Measurements from ENCODE around the gene PTPRA. TPM values are rescaled to one million over a fixed set of nuclear protein-coding genes. Genes with fewer than 3 reads are reported as not detected.

The PTPRA gene
- total RNA-seq, 2 experiments from 2014 or later: 42.0 to 43.1 TPM

GRCh38 chr20:2952766-2953165 is 79.5 kb downstream of the PTPRA start:
- ChIA-PET POLR2A (no interaction called here), CTCF (no interaction called here)
- Mint-ChIP-seq H3K36me3 (ENCODE audit: low read depth) (peaks cover 29% of the 10 kb centered on the region), H3K4me1 (ENCODE audit: low read depth) (peaks cover 22% of the 10 kb centered on the region), H3K4me3 (no peak overlapping the region), H3K27me3 (no peaks in the 10 kb centered on the region), H3K27ac (peak overlapping the region; percentile 44), H3K9me3 (no peaks in the 10 kb centered on the region)
- ATAC-seq (no peak), DNase-seq (no peak)
- intact Hi-C loops (cut with micrococcal nuclease): no loop called here
- TF ChIP-seq CTCF (IDR thresholded peaks at IDR 0.05): no peak

GRCh38 chr20:2955257-2955970 is 82.1 kb downstream of the PTPRA start:
- H3K4me3 Mint-ChIP-seq: no peak overlapping the region
- H3K36me3 Mint-ChIP-seq (ENCODE audit: low read depth): peaks cover 36% of the 10 kb centered on the region
- ChIA-PET CTCF (interaction anchor here (1.2 to 1.5 kb wide), 2 partner anchors 75 to 89 kb away, joined by 4 to 6 read pairs; no protein-coding TSS in a partner anchor), POLR2A (interaction anchor here (0.6 to 1.1 kb wide), 4 partner anchors 32 to 84 kb away, joined by 3 to 4 read pairs (median 3); no protein-coding TSS in a partner anchor)
- peaks cover 26% of the 10 kb centered on the region for H3K4me1 Mint-ChIP-seq (ENCODE audit: low read depth)
- H3K9me3 Mint-ChIP-seq: no peaks in the 10 kb centered on the region
- intact Hi-C loops (cut with micrococcal nuclease): no loop called here
- no peak for TF ChIP-seq CTCF (IDR thresholded peaks at IDR 0.05)
- DNase-seq: no peak
- peak; percentile 78 for ATAC-seq
- H3K27me3 Mint-ChIP-seq: no peaks in the 10 kb centered on the region
- H3K27ac Mint-ChIP-seq: peak overlapping the region; percentile 68

GRCh38 chr20:2956480-2956879 is 83.2 kb downstream of the PTPRA start:
- H3K27ac Mint-ChIP-seq: no peak overlapping the region
- ATAC-seq (no peak), DNase-seq (no peak)
- no peaks in the 10 kb centered on the region for H3K27me3 Mint-ChIP-seq
- no peak overlapping the region for H3K4me3 Mint-ChIP-seq
- peaks cover 26% of the 10 kb centered on the region for H3K4me1 Mint-ChIP-seq (ENCODE audit: low read depth)
- intact Hi-C loops (cut with micrococcal nuclease): no loop called here
- no peaks in the 10 kb centered on the region for H3K9me3 Mint-ChIP-seq
- H3K36me3 Mint-ChIP-seq (ENCODE audit: low read depth): peaks cover 40% of the 10 kb centered on the region
- TF ChIP-seq CTCF (IDR thresholded peaks at IDR 0.05): no peak
- ChIA-PET POLR2A (interaction anchor here (0.6 kb wide), 1 partner anchor 39 kb away, joined by 3 read pairs; no protein-coding TSS in a partner anchor), CTCF (interaction anchor here (1.2 to 1.5 kb wide), 2 partner anchors 76 to 91 kb away, joined by 4 to 6 read pairs; no protein-coding TSS in a partner anchor)

GRCh38 chr20:2967841-2968240 is 94.6 kb downstream of the PTPRA start:
- ChIA-PET POLR2A (interaction anchor here (1.3 kb wide), 1 partner anchor 93 kb away, joined by 3 read pairs; no protein-coding TSS in a partner anchor), CTCF (interaction anchor here (1.0 to 1.7 kb wide), 3 partner anchors 13 to 101 kb away, joined by 3 to 4 read pairs (median 3); no protein-coding TSS in a partner anchor)
- Mint-ChIP-seq H3K4me3 (no peak overlapping the region), H3K9me3 (no peaks in the 10 kb centered on the region), H3K27me3 (no peaks in the 10 kb centered on the region), H3K36me3 (ENCODE audit: low read depth) (peaks cover 12% of the 10 kb centered on the region), H3K4me1 (ENCODE audit: low read depth) (no peaks in the 10 kb centered on the region), H3K27ac (no peak overlapping the region)
- no peak for ATAC-seq
- intact Hi-C loops (cut with micrococcal nuclease): no loop called here
- TF ChIP-seq CTCF (IDR thresholded peaks at IDR 0.05): no peak
- no peak for DNase-seq

GRCh38 chr20:2972126-2972525 is 98.8 kb downstream of the PTPRA start:
- H3K27ac Mint-ChIP-seq: no peak overlapping the region

More at GRCh38 chr20:2972126-2972525, 98.8 kb downstream of the PTPRA start:
- ATAC-seq: no peak
- peaks cover 3% of the 10 kb centered on the region for H3K4me1 Mint-ChIP-seq (ENCODE audit: low read depth)
- H3K36me3 Mint-ChIP-seq (ENCODE audit: low read depth): peaks cover 15% of the 10 kb centered on the region
- POLR2A ChIA-PET: no interaction called here
- no peaks in the 10 kb centered on the region for H3K27me3 Mint-ChIP-seq
- no peaks in the 10 kb centered on the region for H3K9me3 Mint-ChIP-seq
- CTCF ChIA-PET: no interaction called here
- intact Hi-C loops (cut with micrococcal nuclease): no loop called here
- DNase-seq: no peak
- TF ChIP-seq CTCF (IDR thresholded peaks at IDR 0.05): no peak
- no peak overlapping the region for H3K4me3 Mint-ChIP-seq

Measured in activated CD8-positive, alpha-beta T cell treated with anti-CD3 and anti-CD28 coated beads for 36 hours (primary cell).